ENCODE measurements around the gene SMAD7. TPM values are rescaled to one million over a fixed set of nuclear protein-coding genes. Genes with fewer than 3 reads are reported as not detected.

SMAD7 gene
- total RNA-seq, 2 experiments from 2014 or later, result 244 to 254 TPM

DNA sequence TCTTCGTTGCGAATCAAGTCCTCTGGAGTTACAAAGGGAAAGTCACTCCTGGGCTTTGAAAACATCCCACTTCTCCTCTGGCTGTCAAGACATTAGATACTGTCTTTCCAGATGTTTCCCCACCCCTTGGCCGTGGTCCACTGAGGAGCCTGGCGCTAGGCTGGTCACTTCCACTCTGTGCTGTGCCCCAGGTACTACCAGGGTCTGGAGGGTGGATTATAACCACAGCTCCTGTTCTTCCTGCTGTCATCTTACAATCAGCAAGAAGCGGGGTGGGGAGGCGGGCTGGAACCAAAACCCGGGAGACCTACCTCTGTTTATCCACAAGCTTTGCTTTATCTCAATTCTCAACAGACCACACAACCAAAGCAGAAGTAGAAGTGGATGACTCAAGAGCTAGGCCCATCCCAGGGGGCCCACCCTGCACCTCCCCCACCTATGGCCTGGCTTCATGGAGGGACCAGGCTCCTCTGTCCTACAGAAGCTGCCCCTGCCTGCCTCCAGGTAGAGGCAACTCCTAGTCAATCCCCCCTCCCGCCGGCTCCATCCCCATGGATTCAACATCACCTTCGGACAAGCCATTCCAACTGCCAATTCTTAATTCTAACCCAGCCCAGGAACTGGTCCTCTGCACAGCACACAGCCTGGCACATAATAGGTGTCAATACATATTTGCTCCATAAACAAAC, 17.8 kb downstream of the SMAD7 start:
- H3K4me3 Mint-ChIP-seq, result peak overlapping the region; percentile 42
- Histone ChIP-seq H3K4me1 (ENCODE audit: insufficient read depth, low read length) (peaks cover 89% of the 10 kb centered on the region), H3K36me3 (ENCODE audit: insufficient read depth, low read length) (no peaks in the 10 kb centered on the region), H3K27ac (ENCODE audit: low read depth in 1 of 2, low read length in 2 of 2) (no peak overlapping the region), H3K4me3 (ENCODE audit: low read length) (peak overlapping the region; percentile 6), H3K9me3 (ENCODE audit: control insufficient read depth in 1 of 2, insufficient read depth in 1 of 2, low read length in 2 of 2) (no peaks in the 10 kb centered on the region), H3K27me3 (ENCODE audit: control insufficient read depth in 1 of 2, insufficient read depth in 2 of 2, low read length in 2 of 2) (no peaks in the 10 kb centered on the region)
- CTCF ChIA-PET, result interaction anchor here (1.0 to 1.2 kb wide), 3 partner anchors 16 to 110 kb away, joined by 3 read pairs; no protein-coding TSS in a partner anchor
- DNase-seq, result no peak
- TF ChIP-seq CTCF (IDR thresholded peaks at IDR 0.05), result no peak
- no peaks in the 10 kb centered on the region for H3K9me3 Mint-ChIP-seq
- peak overlapping the region; percentile 72 for H3K27ac Mint-ChIP-seq
- H3K27me3 Mint-ChIP-seq, result no peaks in the 10 kb centered on the region
- ATAC-seq (ENCODE audit: poor library complexity), result no peak
- H3K4me1 Mint-ChIP-seq (ENCODE audit: low read depth), result peaks cover 95% of the 10 kb centered on the region
- POLR2A ChIA-PET, result interaction anchor here (1.7 to 3.0 kb wide), 3 partner anchors 11 to 19 kb away, joined by 5 to 12 read pairs (median 9); no protein-coding TSS in a partner anchor
- peaks cover 17% of the 10 kb centered on the region for H3K36me3 Mint-ChIP-seq (ENCODE audit: low read depth)
- intact Hi-C loops (cut with DNase I, micrococcal nuclease), result no loop called here

DNA sequence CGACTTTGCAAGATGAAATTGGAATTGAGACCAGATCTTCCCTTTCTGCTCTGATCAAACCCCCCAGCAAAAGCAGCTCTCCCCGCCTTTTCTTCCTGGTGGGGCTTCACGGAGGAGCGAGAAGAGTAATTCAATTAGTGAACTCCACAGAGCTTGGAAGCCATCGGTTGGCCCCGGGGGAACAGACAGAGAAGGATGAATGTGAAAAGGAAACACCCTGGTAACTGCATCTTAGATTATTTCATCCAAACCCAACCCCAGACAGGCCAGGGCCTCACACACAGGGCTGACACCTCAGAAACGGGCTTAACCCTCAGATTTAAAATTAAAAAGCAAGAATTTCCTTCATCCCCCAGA, 18.3 kb downstream of the SMAD7 start:
- ATAC-seq (ENCODE audit: poor library complexity) (no peak), DNase-seq (no peak)
- Mint-ChIP-seq H3K9me3 (no peaks in the 10 kb centered on the region), H3K27me3 (no peaks in the 10 kb centered on the region), H3K36me3 (ENCODE audit: low read depth) (peaks cover 17% of the 10 kb centered on the region), H3K4me3 (peak overlapping the region; percentile 42), H3K4me1 (ENCODE audit: low read depth) (peaks cover 95% of the 10 kb centered on the region), H3K27ac (peak overlapping the region; percentile 72)
- no peak for TF ChIP-seq CTCF (IDR thresholded peaks at IDR 0.05)
- Histone ChIP-seq H3K36me3 (ENCODE audit: insufficient read depth, low read length) (no peaks in the 10 kb centered on the region), H3K27ac (ENCODE audit: low read depth in 1 of 2, low read length in 2 of 2) (no peak overlapping the region), H3K4me1 (ENCODE audit: insufficient read depth, low read length) (peaks cover 89% of the 10 kb centered on the region), H3K27me3 (ENCODE audit: control insufficient read depth in 1 of 2, insufficient read depth in 2 of 2, low read length in 2 of 2) (no peaks in the 10 kb centered on the region), H3K9me3 (ENCODE audit: control insufficient read depth in 1 of 2, insufficient read depth in 1 of 2, low read length in 2 of 2) (no peaks in the 10 kb centered on the region), H3K4me3 (ENCODE audit: low read length) (peak overlapping the region; percentile 6)
- ChIA-PET POLR2A (interaction anchor here (1.7 to 3.0 kb wide), 3 partner anchors 12 to 20 kb away, joined by 5 to 12 read pairs (median 9); no protein-coding TSS in a partner anchor), CTCF (interaction anchor here (0.7 to 1.2 kb wide), 4 partner anchors 9 to 110 kb away, joined by 3 read pairs; no protein-coding TSS in a partner anchor)
- intact Hi-C loops (cut with DNase I, micrococcal nuclease), result no loop called here

- H3K27ac Mint-ChIP-seq, result peak overlapping the region; percentile 72
- Histone ChIP-seq H3K4me1 (ENCODE audit: insufficient read depth, low read length) (peaks cover 90% of the 10 kb centered on the region), H3K9me3 (ENCODE audit: control insufficient read depth in 1 of 2, insufficient read depth in 1 of 2, low read length in 2 of 2) (no peaks in the 10 kb centered on the region), H3K4me3 (ENCODE audit: low read length) (peak overlapping the region; percentile 6), H3K27me3 (ENCODE audit: control insufficient read depth in 1 of 2, insufficient read depth in 2 of 2, low read length in 2 of 2) (no peaks in the 10 kb centered on the region), H3K36me3 (ENCODE audit: insufficient read depth, low read length) (no peaks in the 10 kb centered on the region), H3K27ac (ENCODE audit: low read depth in 1 of 2, low read length in 2 of 2) (no peak overlapping the region)
- no peak for TF ChIP-seq CTCF (IDR thresholded peaks at IDR 0.05)
- H3K9me3 Mint-ChIP-seq, result no peaks in the 10 kb centered on the region
- ChIA-PET CTCF (interaction anchor here (0.7 to 1.2 kb wide), 3 partner anchors 10 to 111 kb away, joined by 3 read pairs; no protein-coding TSS in a partner anchor), POLR2A (interaction anchor here (1.0 to 3.0 kb wide), 4 partner anchors 8 to 20 kb away, joined by 3 to 12 read pairs (median 7); no protein-coding TSS in a partner anchor)
- intact Hi-C loops (cut with DNase I, micrococcal nuclease), result no loop called here
- H3K36me3 Mint-ChIP-seq (ENCODE audit: low read depth), result peaks cover 17% of the 10 kb centered on the region
- DNase-seq, result peak in 3 of 14 experiments; percentile 48 to 53 (median 50)
- peaks cover 97% of the 10 kb centered on the region for H3K4me1 Mint-ChIP-seq (ENCODE audit: low read depth)
- peak; percentile 24 for ATAC-seq (ENCODE audit: poor library complexity)
- peak overlapping the region; percentile 42 for H3K4me3 Mint-ChIP-seq
- no peaks in the 10 kb centered on the region for H3K27me3 Mint-ChIP-seq
Measured at GRCh38 chr18:48931680-48932461, 18.9 kb downstream of the SMAD7 start.
